Stimulated activated CD4-positive, alpha-beta T cell treated with anti-CD3 and anti-CD28 coated beads, Interleukin-1b, Interleukin-23, amount 100 ng/mL, for 48 hours (primary cell): Measurements from ENCODE around the gene PTGS1.
"Not testable (repeated sequence)": the region's sequence is repeated elsewhere in the genome, so short reads cannot be mapped to it uniquely, and the experiment has no call there.

Source experiments
- DNase-seq: peaks from one replicate; pipeline ENCODE4 v3.0.0-alpha.2; 2020

PTGS1 gene

GRCh38 chr9:122370869-122371755 lies at the start of gene PTGS1:
TSS of gene PTGS1 (plus strand) at chr9:122371024. CDS start at chr9:122371085, 61 bp downstream.
- DNase-seq = no peak

GRCh38 chr9:122322553-122322952 lies 48.3 kb upstream of the PTGS1 start:
- DNase-seq = no peak

GRCh38 chr9:122324665-122325064 lies 46.2 kb upstream of the PTGS1 start:
- not testable (repeated sequence) for DNase-seq

- DNase-seq = peak; percentile 16
Measured at GRCh38 chr9:122325124-122325523, 45.7 kb upstream of the PTGS1 start.

- DNase-seq = no peak
Measured at GRCh38 chr9:122327175-122327574, 43.6 kb upstream of the PTGS1 start.

- DNase-seq = no peak
Measured at GRCh38 chr9:122329597-122329996, 41.2 kb upstream of the PTGS1 start.

GRCh38 chr9:122330466-122330865 lies 40.4 kb upstream of the PTGS1 start:
- DNase-seq = not testable (repeated sequence)

GRCh38 chr9:122331523-122331927 lies 39.3 kb upstream of the PTGS1 start:
- no peak for DNase-seq

GRCh38 chr9:122332083-122332482 lies 38.7 kb upstream of the PTGS1 start:
- DNase-seq = no peak

GRCh38 chr9:122332644-122333043 lies 38.2 kb upstream of the PTGS1 start:
- no peak for DNase-seq

GRCh38 chr9:122333169-122333808 lies 37.5 kb upstream of the PTGS1 start:
- DNase-seq = no peak

- no peak for DNase-seq
Measured at GRCh38 chr9:122334916-122335315, 35.9 kb upstream of the PTGS1 start.

- no peak for DNase-seq
Measured at GRCh38 chr9:122336189-122336588, 34.6 kb upstream of the PTGS1 start.

- no peak for DNase-seq
Measured at GRCh38 chr9:122336866-122337555, 33.8 kb upstream of the PTGS1 start.

GRCh38 chr9:122337556-122337929 lies 33.3 kb upstream of the PTGS1 start:
- DNase-seq = no peak

GRCh38 chr9:122338536-122338935 lies 32.3 kb upstream of the PTGS1 start:
- no peak for DNase-seq

- no peak for DNase-seq
Measured at GRCh38 chr9:122338994-122339393, 31.8 kb upstream of the PTGS1 start.

- DNase-seq = no peak
Measured at GRCh38 chr9:122339579-122339978, 31.2 kb upstream of the PTGS1 start.

- no peak for DNase-seq
Measured at GRCh38 chr9:122340161-122340560, 30.7 kb upstream of the PTGS1 start.

GRCh38 chr9:122342323-122343050 lies 28.3 kb upstream of the PTGS1 start:
- no peak for DNase-seq

- no peak for DNase-seq
Measured at GRCh38 chr9:122346478-122347347, 24.1 kb upstream of the PTGS1 start.
